ENCODE data around the gene FRAT2.

- TF ChIP-seq, protein P1, sequence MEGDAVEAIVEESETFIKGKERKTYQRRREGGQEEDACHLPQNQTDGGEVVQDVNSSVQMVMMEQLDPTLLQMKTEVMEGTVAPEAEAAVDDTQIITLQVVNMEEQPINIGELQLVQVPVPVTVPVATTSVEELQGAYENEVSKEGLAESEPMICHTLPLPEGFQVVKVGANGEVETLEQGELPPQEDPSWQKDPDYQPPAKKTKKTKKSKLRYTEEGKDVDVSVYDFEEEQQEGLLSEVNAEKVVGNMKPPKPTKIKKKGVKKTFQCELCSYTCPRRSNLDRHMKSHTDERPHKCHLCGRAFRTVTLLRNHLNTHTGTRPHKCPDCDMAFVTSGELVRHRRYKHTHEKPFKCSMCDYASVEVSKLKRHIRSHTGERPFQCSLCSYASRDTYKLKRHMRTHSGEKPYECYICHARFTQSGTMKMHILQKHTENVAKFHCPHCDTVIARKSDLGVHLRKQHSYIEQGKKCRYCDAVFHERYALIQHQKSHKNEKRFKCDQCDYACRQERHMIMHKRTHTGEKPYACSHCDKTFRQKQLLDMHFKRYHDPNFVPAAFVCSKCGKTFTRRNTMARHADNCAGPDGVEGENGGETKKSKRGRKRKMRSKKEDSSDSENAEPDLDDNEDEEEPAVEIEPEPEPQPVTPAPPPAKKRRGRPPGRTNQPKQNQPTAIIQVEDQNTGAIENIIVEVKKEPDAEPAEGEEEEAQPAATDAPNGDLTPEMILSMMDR (IDR thresholded peaks at IDR 0.05): no peak
- TF ChIP-seq POLR2A (IDR thresholded peaks at IDR 0.05): no peak
- no peak for TF ChIP-seq EP300 (IDR thresholded peaks at IDR 0.05)
These were observed 33.5 kb downstream of the FRAT2 start for GRCh38 chr10:97300980-97301379.

Measured in tibial nerve (tissue), 4 donors.